ENCODE results near the gene DHCR24.

GRCh38 chr1:54816951-54817350, 70.0 kb downstream of the DHCR24 start:
- TF ChIP-seq POLR2A (IDR thresholded peaks at IDR 0.05; ENCODE audit: low read depth, low read length) (no peak), EZH2 (IDR thresholded peaks at IDR 0.05; ENCODE audit: borderline replicate concordance, low read depth, low read length, severe bottlenecking) (no peak), POLR2AphosphoS5 (IDR thresholded peaks at IDR 0.05; ENCODE audit: insufficient read depth, low read depth, low read length) (no peak), MAX (IDR thresholded peaks at IDR 0.05; ENCODE audit: insufficient read depth, insufficient read length) (no peak), FOS (IDR thresholded peaks at IDR 0.05; ENCODE audit: borderline replicate concordance, insufficient read depth, low read length) (no peak), JUN (IDR thresholded peaks at IDR 0.05; ENCODE audit: borderline replicate concordance, insufficient read depth, insufficient read length, low read depth) (no peak), MYC (IDR thresholded peaks at IDR 0.05; ENCODE audit: low read depth, low read length) (no peak)
- TF ChIP-seq, protein P1, sequence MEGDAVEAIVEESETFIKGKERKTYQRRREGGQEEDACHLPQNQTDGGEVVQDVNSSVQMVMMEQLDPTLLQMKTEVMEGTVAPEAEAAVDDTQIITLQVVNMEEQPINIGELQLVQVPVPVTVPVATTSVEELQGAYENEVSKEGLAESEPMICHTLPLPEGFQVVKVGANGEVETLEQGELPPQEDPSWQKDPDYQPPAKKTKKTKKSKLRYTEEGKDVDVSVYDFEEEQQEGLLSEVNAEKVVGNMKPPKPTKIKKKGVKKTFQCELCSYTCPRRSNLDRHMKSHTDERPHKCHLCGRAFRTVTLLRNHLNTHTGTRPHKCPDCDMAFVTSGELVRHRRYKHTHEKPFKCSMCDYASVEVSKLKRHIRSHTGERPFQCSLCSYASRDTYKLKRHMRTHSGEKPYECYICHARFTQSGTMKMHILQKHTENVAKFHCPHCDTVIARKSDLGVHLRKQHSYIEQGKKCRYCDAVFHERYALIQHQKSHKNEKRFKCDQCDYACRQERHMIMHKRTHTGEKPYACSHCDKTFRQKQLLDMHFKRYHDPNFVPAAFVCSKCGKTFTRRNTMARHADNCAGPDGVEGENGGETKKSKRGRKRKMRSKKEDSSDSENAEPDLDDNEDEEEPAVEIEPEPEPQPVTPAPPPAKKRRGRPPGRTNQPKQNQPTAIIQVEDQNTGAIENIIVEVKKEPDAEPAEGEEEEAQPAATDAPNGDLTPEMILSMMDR (IDR thresholded peaks at IDR 0.05; ENCODE audit: extremely low read depth in 1 of 2, insufficient read depth in 1 of 2, low read depth in 1 of 2, low read length in 2 of 2), result no peak

Measured in endothelial cell of umbilical vein (primary cell).